HG02938 (cell line): ENCODE results near the gene UGCG.
A peak's percentile ranks its signal among the peaks of the same experiment; 100 is the strongest.
"Not testable (repeated sequence)": the region's sequence is repeated elsewhere in the genome, so short reads cannot be mapped to it uniquely, and the experiment has no call there.

Source experiments
- ATAC-seq: cut with Tn5 transposase; IDR thresholded peaks from one replicate; pipeline ENCODE4 v1.9.1; 2021; ENCODE audit warnings: mild to moderate bottlenecking, moderate library complexity; ENCODE audit not compliant: unreplicated experiment

Gene UGCG

DNA sequence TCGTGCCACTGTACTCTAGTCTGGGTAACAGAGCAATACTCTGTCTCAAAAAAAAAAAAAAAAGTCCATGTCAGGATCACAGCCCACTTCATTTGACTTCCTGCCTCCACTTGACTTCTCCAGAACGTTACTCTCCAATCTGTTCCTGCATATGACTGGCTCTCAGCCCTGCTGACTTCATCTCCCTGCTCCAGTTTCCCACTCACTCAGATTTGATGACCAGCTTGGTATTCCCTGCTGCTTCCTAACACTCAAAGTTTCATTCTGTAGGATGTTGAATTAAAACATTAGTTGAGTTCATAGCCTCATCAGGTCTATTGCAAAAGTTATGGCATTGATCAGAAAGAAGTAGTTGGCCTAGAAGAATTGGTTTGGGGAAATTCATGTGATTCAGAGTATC lies 52.3 kb downstream of the UGCG start:
- no peak for ATAC-seq

DNA sequence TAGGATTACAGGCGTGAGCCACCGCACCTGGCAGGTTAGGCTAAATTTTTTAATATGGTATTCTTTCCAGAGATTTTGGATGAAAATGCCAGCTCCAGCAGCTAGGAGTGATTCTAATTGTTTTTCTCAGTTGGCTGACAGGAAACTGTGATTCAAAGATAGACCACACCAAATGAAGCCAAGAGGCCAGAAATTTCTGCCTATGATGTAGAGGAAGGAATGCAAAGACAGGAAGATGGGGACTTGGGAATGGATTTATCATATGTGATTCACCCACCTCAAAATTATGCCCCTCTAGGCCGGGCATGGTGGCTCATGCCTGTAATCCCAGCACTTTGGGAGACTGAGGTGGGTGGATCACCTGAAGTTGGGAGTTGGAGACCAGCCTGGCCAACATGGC lies 53.3 kb downstream of the UGCG start:
- no peak for ATAC-seq

DNA sequence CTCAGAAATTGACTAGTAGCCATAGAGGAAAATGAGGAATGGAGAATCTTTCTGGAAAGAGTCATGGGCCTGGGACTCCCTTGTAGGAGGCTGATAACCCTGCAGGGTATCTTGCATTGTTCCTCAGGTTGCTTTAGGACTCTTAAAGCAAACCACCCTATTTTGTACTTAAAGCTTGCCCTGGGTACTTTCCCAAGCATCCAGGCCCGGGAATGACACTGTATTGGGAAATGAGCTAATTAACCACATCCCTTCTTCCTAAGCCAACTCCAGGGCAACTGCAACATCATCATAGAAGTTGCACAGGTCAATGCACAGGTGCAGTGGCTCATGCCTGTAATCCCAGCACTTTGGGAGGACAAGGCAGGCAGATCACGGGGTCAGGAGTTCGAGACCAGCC lies 55.9 kb downstream of the UGCG start:
- ATAC-seq, result no peak

DNA sequence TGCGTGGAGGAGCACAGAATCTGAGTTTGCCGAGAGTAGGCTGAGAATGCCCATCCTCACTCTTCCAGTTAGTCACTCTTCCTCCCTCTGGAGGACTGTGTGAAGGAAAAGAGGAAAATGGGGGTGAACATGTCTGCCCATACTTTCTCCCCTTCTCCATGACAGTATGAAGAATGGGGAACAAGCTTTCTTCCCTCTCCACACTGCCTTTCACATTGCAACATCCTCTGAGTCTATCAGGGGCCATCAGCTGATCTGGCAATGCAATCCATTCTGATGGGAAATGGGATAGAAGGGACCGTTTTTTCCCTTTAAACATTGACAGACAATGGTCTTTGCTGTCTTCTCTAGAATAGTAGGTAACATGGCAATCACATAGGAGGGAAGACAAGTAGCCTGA lies 56.8 kb downstream of the UGCG start:
- no peak for ATAC-seq

DNA sequence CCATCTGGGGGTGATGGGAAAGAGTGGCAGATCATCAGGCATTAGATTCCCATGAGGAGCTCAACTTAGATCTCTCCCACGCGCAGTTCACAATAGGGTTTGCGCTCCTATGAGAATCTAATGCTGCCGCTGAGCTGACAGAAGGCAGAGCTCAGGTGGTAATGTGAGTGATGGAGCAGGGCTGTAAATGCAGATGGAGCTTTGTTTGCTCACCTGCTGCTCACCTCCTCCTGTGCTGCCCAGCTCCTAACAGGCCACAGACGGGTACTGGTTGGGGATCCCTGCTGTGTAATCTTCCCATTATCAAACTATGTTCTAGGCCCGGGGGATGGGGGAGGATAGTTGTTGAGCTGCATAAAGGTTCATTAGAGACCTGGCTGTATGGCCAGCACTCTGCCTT lies 58.4 kb downstream of the UGCG start:
- no peak for ATAC-seq

DNA sequence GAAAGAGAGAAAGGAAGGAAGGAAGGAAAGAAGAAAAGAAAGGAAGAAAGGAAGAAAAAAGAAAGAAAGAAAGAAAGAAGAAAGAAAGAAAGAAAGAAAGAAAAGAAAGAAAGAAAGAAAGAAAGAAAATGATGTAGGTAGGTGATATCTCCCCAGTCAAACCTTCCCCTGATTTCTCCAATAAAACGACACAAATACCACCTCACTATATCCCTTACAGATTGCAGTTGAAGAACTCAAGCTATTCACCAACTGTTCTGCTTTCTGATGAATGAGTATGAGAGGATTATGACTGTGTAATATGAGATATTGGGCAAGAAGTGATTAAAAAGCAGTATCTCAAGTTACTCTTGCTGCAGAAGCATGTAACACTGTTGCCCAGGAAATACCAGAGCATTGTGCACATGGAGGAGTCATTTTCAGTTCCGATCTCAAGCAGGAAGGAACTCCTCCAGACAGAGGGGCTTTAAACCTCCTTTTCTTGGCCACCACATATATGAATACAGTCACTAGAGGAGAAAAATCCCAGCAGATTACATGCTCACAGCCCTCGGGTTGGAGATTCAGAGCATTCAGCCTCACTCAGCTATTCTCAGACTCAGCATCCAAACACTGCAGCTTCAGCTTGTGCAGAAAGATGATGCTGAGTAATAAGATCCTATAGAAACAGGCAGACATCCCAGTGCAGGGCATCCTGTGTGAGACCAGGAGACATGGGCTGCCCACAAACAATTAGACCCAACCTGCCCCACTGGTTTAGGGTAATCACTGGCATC lies 61.4 kb downstream of the UGCG start:
- ATAC-seq, result peak; percentile 49

DNA sequence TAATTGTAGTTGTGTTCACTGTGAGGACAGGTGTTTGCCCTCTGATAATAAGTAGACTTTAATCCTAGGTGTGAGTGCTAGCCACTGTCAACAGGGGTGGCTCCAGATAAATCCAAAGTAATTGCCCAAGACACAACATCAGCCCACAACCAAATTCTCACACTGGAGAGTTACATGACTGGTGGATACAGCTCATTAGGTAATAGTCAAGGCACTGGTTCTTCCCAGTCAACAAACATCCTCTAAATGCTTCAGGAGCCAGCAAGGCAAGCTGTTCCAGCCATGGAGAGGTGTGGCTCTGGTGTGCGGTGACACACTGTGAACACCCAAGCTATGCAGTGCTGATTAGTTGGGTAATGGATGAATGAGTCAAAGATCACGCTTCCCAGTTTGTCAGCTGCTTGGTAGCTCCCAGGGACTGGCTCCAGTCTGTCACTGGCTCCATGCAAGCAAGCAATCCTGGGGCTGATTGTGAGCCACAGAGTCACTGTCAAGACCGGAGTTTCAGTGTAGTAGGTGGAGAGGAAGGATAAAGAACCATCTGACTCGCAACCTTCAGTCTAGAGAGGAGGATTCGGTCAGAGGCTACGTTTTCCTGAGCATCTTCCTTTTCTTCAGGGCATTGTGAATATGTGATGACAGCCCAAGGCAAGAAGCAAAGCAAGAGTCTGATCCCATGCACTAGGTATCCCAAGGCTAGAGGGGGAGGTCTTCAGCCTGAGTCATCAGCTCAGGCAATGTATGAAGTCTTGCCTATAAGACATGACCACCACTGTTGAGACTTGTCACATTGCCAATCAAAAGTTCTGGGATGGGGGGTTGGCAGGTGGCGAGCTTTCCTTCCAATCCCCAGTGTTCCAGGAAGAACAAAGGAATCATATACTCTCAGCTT lies 63.1 kb downstream of the UGCG start:
- no peak for ATAC-seq

DNA sequence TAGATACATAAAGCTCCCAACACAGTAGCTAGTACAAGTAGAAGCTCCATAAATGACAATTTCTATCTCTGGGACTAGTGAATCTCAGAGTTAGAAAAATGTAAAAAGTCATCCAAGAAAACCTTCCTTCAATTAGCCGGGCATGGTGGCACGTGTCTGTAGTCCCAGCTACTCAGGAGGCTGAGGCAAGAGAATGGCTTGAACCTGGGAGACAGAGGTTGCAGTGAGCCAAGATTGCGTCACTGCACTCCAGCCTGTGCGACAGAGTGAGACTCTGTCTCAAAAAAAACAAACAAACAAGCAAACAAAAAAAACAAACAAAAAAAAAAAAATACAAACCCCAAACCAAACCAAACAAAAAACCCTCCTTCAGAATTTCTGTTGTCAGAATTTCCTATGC lies 63.9 kb downstream of the UGCG start:
- not testable (repeated sequence) for ATAC-seq

DNA sequence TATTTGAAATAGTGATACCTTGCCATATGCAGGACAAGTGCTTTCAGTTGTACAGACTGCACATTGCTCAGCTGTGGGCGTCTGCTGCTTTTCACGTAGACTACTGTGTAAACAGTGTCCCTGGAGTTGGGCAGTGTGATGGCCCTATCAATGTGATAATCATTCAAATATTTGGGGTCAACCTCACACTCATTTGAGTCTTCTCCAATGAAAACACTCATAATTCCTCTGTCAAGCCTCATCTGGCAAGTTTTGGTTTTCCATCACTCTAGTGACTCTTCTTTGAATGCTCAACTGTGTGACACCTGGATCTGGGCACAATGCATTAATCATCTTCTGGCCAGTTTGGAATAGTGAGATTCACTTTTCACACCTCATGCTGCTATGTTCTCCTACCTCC lies 64.4 kb downstream of the UGCG start:
- ATAC-seq, result no peak

DNA sequence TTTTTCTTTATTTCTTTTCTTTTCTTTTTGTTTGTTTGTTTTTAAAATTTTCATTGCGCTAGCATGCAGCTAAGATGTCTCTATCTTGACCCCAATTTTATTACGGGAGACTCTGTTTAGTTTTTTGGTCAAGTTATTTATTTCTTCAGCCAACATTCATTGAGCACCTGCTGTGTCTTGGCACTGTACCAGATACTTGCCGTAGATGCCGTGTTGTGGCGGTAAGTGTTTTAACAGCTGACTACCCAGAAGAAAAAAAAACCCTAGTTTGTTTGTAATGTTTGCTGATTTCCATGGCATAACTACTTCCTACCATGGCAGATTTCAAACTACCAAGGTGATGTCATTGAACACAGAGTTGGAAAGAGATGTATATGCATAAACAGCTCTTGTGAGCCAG lies 65.0 kb downstream of the UGCG start:
- ATAC-seq, result no peak

DNA sequence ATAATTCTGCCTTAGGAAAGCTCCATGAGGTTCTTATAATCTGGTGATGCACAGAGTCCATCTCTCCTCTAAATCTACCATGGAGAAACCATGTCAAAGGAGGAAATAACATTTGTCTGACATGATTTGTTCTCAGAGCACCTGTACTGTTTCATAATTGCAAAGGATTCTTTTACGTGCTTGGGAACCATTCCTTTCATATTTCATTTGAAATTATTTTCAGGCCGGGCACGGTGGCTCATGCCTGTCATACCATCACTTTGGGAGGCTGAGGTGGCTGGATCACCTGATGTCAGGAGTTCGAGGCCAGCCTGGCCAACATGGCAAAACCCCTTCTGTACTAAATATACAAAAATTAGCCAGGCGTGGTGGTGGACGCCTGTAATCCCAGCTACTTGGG lies 65.4 kb downstream of the UGCG start:
- ATAC-seq, result no peak

DNA sequence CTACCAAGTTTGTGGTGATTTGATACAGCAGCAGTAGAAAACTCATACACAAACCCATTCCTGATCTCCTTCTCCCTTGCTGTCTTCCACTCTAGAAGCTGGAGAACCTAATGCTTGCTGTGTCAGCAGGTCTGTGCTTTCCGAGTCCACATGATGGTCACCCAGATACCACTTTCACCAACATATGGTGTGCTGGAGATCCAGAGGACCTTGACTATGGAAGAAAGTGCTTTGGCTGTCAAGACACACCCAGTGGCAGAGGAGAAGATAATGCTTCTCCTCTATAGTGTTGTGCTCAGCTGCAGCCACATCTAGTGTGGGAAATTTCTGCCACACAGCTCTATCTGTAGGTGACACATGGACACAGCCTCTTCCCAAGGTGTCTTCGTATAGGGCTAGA lies 67.4 kb downstream of the UGCG start:
- no peak for ATAC-seq

DNA sequence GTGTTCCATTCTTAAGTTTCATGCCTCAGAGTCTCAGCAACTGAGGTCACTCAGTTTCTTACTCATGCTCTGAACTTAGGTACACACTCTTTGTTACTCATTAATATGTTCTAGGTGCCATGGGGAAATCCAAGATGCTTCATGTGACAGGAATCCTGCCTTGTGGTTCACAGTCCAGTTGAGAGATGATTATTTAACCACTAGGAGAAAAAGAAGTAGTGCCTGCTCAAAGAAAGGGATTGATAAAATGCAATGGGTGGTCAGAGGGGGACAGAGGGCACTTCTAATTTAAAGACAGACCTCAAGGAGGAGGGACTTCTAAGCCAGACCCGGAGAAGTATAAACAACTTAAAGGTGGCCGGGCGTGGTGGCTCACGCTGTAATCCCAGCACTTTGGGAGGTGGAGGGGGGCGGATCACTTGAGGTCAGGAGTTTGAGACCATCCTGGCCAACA lies 69.0 kb downstream of the UGCG start:
- peak; percentile 83 for ATAC-seq

DNA sequence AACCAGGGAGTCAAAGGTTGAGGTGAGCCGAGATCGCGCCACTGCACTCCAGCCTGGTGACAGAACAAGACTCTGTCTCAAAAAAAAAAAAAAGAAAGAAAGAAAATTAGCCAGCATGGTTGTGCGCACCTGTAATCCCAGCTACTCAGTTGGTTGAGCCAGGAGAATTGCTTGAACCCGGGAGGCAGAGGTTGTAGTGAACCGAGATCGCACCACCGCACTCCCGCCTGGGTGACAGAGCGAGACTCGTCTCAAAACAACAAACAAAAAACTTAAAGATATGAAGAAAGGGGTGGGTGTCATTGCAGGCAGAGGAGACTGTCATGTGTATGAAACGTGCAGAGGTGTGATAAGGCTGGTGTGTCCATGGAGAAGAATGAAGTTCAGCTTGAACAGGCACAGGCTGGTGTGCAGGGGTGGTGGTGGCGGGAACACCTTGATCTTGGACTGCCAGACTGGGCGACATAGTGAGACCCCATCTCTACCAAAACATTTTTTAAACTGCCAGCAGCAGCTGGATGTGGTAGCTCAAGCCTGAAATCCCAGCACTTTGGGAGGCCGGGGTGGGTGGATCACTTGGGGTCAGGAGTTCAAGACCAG lies 69.6 kb downstream of the UGCG start:
- no peak for ATAC-seq

DNA sequence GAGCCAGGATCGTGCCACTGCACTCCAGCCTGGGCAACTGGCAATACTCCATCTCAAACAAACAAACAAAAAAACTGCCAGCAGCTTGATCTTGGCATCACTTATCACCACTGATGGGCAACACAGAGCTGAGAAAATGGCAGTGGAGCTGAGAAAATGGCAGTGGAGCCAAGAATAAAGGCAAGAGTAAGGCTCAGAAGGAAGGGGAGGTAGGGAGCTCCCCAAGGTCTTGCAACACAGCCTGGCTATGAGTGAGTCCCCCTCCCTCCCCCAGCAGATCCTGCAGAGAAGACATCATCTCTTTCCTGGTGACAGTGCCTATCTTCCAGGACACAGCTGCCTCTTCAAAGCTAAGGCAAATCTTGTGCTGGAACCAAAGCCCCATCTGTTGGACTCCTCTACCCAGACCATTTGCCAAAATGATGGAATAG lies 70.3 kb downstream of the UGCG start:
- ATAC-seq, result no peak

DNA sequence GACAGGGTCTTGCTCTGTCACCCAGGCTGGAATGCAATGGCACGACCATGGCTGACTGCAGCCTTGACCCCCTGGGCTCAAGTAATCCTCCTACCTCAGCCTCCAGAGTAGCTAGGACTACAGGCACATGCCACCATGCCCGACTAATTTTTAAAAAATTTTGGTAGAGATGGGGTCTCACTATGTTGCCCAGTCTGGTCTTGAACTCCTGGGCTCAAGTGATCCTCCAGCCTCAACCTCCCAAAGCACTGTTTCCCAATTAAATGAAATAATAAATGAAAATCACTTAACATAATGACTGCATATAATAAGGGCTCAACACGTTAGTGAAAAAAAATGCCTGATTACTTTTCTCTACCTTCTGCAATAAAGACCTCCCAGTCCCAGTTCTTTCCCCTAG lies 71.0 kb downstream of the UGCG start:
- ATAC-seq, result no peak

DNA sequence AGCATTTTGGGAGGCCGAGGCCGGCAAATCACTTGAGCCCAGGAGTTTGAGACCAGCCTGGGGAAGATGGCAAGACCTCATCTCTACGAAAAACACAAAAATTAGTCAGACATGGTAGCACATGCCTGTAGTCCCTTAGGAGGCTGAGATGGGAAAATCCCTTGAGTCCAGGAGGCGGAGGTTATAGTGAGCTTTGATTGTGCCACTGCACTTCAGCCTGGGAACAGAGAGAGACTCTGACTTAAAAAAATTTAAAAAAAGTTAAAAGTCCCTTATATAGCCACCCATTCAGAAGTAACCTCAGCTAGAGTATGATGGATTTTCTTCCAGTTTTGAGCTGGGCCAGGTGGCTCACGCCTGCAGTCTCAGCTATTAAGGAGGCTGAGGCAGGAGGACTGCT lies 72.4 kb downstream of the UGCG start:
- no peak for ATAC-seq

DNA sequence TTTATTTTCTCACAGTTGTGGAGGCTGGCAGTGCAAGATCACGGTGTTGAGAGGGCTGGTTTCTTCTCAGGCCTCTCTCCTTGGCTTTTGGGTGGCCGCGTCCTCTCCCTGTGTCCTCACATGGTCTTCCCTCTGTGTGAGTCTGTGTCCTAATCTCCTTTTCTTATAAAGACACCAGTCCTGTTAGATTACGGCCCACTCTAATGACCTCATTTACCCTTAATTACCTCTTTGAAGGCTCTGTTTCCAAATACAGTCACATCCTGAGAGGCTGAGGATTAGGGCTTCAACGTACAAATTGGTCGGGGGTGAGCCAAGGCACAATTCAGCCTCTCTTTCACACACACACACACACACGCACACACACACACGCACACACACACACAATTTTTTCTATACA lies 73.0 kb downstream of the UGCG start:
- no peak for ATAC-seq

DNA sequence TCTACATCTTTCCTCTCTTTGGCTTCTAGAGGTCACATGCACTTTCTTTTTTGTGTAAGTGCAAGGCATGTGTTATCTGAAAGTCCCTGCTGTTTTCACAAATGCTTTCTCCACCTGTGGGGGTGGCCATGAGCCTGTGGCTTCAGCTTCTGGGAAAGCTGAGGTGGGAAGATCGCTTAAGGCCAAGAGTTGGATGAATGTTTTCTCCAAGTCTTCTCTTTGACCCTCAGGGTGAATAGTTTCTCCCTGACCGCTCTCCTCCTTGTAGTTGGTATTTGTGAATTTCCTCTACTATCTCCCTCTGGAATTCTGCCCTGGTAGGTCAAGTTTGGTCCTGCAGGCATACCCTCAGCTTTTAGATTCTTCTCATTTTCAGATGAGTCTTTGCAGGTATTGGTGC lies 74.2 kb downstream of the UGCG start:
- no peak for ATAC-seq

DNA sequence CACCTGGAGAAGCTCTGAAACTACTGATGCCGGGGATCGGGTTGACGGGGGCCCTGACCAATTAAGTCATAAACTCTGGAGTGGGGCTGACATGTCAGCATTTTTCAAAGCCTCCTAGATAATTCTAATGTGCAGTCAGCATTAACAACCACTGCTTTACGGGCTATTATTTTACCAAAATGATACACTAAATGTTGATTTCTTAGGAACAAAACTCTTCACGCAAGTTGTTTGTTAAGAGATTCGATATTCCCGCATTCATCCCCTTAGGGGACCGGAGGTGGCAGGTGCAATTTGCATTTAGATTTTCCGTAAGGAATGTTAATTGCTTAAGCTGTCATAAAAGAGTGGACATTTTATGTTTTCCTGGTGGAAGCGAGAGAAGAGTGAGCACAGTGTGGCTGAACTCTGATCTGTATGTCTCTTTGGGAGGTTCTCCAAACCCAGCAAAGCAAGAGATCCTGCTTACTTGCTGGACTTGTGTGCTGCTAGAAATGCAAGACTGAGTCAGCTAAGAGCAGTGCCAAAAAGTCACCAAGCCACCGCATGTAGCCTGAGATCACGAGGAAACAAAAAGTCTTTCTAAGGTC lies 77.6 kb downstream of the UGCG start:
- no peak for ATAC-seq

DNA sequence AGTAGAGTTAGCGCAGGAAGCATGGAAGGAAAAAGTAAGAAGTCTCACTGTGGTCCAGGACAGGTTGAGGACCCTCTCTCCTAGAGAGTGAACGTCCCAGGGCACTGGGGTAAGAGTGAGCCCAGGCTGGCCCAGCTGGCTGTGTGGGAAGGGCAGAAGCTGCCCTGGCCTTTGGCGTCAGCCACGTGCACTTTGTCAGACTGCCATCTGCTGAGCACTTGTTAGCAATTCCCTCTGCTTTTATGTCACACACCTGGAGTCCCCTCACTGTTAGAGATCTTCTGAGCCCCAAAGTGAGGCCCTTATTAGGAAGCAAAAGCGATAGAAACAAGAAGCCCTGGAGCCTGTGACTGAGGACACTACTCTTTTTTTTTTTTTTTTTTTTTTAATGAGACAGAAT lies 79.1 kb downstream of the UGCG start:
- no peak for ATAC-seq
